HG03439 (cell line): Measurements from ENCODE around the gene PILRB.
"Not testable (repeated sequence)": the region's sequence is repeated elsewhere in the genome, so short reads cannot be mapped to it uniquely, and the experiment has no call there.

Source experiments
- ATAC-seq: cut with Tn5 transposase; IDR thresholded peaks from one replicate; pipeline ENCODE4 v1.9.1; 2021; ENCODE audit warnings: mild to moderate bottlenecking, moderate library complexity; ENCODE audit not compliant: unreplicated experiment

The PILRB gene

GRCh38 chr7:100358027-100358856 lies at the start of gene PILRB:
TSS of gene PILRB (plus strand) at chr7:100358117. CDS start at chr7:100358303, 186 bp downstream.
- no peak for ATAC-seq

- ATAC-seq = not testable (repeated sequence)
Measured at GRCh38 chr7:100318329-100318728, 39.6 kb upstream of the PILRB start.

GRCh38 chr7:100321648-100322047 lies 36.3 kb upstream of the PILRB start:
- not testable (repeated sequence) for ATAC-seq

- ATAC-seq = not testable (repeated sequence)
Measured at GRCh38 chr7:100324194-100324593, 33.7 kb upstream of the PILRB start.

- not testable (repeated sequence) for ATAC-seq
Measured at GRCh38 chr7:100325671-100326070, 32.2 kb upstream of the PILRB start.

- not testable (repeated sequence) for ATAC-seq
Measured at GRCh38 chr7:100326914-100327313, 31.0 kb upstream of the PILRB start.

GRCh38 chr7:100335566-100336466 lies 22.1 kb upstream of the PILRB start:
- ATAC-seq = peak; percentile 98

GRCh38 chr7:100338083-100338696 lies 19.7 kb upstream of the PILRB start:
- not testable (repeated sequence) for ATAC-seq

- ATAC-seq = not testable (repeated sequence)
Measured at GRCh38 chr7:100341286-100341685, 16.6 kb upstream of the PILRB start.

GRCh38 chr7:100342765-100343164 lies 15.2 kb upstream of the PILRB start:
- no peak for ATAC-seq

GRCh38 chr7:100344124-100344559 lies 13.8 kb upstream of the PILRB start:
- ATAC-seq = peak; percentile 6

- peak; percentile 75 for ATAC-seq
Measured at GRCh38 chr7:100344560-100345287, 13.2 kb upstream of the PILRB start.

GRCh38 chr7:100345288-100345672 lies 12.6 kb upstream of the PILRB start:
- ATAC-seq = peak; percentile 27

GRCh38 chr7:100346921-100347320 lies 11.0 kb upstream of the PILRB start:
- ATAC-seq = no peak

- no peak for ATAC-seq
Measured at GRCh38 chr7:100348805-100349204, 9.1 kb upstream of the PILRB start.

- ATAC-seq = no peak
Measured at GRCh38 chr7:100349757-100350156, 8.2 kb upstream of the PILRB start.

GRCh38 chr7:100351657-100352058 lies 6.3 kb upstream of the PILRB start:
- no peak for ATAC-seq

- not testable (repeated sequence) for ATAC-seq
Measured at GRCh38 chr7:100352230-100352781, 5.6 kb upstream of the PILRB start.

GRCh38 chr7:100352984-100353684 lies 4.8 kb upstream of the PILRB start:
- ATAC-seq = no peak
